GM21786 (cell line): Measurements from ENCODE around the gene PSD4.

ENCODE experiments used
- ATAC-seq: cut with Tn5 transposase; IDR thresholded peaks from one replicate; pipeline ENCODE4 v1.9.1; 2021; ENCODE audit not compliant: unreplicated experiment

The PSD4 gene

DNA sequence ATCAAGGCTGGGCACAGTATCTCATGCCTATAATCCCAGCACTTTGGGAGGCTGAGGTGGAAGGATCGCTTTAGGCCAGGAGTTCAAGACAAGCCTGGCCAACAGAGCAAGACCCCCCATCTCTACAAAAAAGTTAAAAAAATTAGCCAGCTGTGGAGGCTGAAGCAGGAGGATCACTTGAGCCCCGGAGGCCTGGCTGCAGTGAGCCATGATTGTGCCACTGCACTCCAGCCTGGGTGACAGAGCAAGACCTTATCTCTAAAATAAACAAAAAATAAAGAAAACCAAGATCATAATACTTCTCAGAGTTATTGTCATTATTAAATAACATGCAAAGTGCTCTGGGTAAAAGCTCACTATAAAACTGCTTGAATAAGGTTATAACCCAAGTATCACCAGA, 31.5 kb upstream of the PSD4 start:
- ATAC-seq: no peak

DNA sequence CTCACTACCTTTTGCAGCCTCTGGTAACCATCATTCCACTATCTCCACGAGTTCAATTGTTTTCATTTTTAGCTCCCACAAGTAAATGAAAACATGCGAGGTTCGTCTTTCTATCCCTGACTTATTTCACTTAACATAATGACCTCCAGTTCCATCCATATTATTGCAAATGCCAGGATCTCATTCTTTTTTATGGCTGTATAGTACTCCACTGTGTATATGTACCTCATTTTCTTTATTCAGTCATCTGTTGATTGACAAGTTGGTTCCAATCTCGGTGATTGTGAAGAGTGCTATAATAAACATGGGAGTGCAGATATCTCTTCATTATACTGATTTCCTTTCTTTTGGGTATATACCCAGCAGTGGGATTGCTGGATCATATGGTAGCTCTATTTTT, 29.5 kb upstream of the PSD4 start:
- no peak for ATAC-seq

DNA sequence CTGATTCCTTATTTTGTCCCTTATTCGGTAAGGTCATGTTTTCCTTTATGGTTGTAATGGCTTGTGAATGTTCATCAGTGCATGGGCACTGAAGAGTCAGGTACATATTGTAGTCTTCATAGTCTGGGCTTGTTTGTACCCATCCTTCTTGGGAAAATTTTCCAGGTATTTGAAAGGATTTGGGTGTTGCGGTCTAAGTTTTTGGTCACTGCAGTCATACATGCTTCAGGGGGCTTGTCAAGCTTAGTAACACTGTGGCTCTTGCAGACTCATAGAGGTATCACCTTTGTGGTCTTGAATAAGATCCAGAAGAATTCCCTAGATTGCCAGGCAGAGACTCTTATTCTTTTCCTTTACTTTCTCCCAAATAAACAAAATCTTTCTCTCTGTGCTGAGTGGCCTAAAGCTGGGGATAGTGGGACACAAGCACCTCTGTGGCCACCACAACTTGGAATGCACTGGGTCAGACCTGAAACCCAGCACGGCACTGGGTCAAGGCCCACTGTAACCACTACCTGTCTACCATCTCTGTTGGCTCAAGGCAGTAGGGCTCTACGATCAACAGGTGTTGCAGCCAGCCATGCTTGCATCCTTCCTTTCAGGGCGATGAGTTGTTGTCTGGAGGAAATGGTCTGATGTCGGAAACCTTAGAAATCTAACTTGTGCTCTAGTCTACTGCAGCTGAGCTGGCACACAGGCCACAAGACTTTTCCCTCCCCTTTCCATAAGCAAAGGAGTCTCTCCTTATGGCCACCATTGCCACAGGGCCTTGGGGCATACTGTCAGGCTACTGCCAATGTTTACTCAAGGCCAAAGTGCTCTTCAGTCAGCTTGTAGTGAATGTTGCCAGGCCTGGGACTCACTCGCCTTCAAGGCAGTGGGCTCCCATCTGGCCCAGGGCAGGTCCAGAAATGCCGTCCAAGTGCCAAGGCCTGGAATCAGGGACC, 24.9 kb upstream of the PSD4 start:
- no peak for ATAC-seq

DNA sequence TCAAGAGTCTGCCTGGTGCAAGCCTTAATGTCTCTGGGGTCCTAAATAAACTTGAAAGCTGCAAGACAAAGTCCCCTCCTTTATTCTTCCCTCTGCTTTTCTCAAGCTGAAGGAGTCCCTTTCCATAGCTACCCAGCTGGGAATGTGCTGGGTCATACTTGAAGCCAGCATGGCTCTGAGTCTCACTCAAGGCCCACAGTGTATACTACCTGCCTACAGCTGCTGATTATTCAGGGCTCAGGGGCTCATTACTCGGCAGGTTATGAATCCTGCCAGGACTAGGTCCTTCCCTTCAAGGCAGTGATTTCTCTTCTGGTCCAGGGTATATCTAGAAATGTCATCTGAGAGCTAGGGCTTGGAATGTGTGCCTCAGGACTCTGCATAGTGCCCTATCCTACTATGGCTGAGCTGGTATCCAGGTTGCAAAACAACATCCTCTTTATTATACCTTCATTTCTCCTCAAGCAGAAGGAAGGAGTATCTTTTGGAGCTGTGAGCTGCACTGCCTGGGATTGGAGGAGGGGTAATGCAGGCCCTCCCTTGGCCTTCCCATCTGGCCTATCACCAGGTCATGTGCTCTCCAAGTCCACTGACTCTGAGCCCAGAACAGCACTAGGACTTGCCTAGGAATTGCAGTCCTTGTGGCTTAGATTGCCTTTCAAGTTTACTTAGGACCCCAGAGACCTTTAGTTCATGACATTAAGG, 24.1 kb upstream of the PSD4 start:
- no peak for ATAC-seq

DNA sequence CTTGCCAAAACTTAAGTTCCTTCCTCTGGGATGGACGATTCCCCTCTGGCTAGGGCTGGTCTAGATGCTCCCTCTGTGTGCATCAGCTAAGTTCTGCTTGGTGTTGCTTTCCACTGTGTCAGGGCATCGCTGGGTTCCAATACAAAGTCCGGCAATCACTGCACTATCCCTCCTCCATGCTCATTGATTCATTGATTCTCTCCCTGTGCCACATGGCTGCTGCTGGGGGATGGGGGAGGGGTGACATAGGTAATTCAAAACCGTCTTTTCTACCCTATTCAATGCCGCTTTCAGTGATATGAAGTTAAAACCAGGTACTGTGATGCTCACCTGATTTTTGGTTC, 23.5 kb upstream of the PSD4 start:
- ATAC-seq: no peak

DNA sequence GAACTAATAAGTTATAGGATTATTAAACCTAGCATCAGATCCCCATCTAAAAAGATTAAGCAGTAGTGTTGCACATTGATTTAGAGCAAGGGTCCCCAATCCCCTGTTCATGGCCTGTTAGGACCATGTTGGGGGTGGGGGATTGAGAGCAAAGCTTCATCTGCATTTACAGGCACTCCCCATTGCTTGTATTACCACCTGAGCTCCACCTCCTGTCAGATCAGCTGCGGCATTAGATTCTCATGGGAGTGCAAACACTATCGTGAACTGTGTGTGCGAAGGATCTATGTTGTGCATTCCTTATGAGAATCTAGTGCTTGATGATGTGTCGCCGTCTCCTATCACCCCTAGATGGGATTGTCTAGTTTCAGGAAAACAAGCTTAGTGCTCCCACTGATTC, 18.4 kb upstream of the PSD4 start:
- ATAC-seq: no peak

DNA sequence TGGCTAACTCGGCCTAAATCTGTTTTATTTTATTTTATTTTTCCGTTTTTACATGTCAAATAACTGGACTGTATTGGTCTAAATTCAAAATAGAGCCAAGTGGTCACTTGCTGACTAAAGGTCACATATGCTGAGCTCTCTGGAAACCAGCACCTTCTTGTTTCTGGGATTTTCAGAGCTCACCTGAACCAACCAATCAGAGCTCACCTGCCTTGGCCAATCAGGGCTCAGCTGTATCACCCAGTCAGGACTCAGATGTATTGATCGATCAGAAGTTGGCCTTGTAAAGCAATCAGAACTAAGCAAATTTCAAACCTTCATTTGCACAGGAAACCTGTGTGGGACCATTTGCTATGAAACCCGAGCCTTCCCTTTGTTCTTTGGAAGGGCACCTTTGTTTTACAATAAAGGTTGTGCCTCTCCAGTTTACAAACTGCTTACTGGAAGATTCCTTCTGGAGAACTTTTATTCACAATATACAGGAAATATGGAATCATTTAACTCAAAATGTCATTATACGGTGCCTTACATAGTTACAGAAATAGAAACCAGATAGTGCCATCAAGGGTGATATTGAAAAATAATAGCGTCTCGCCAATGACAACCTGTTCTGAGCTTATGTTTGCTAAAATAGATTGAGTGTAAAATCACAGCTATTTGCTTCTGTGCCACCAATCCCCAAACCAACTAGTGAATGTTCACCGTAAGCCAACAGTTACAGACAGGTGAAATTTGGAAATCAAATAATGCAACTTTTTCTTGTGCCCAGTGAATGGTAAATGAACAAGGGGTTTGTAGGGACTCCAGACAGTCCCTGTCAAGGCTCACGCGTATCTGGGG, 17.3 kb upstream of the PSD4 start:
- no peak for ATAC-seq

DNA sequence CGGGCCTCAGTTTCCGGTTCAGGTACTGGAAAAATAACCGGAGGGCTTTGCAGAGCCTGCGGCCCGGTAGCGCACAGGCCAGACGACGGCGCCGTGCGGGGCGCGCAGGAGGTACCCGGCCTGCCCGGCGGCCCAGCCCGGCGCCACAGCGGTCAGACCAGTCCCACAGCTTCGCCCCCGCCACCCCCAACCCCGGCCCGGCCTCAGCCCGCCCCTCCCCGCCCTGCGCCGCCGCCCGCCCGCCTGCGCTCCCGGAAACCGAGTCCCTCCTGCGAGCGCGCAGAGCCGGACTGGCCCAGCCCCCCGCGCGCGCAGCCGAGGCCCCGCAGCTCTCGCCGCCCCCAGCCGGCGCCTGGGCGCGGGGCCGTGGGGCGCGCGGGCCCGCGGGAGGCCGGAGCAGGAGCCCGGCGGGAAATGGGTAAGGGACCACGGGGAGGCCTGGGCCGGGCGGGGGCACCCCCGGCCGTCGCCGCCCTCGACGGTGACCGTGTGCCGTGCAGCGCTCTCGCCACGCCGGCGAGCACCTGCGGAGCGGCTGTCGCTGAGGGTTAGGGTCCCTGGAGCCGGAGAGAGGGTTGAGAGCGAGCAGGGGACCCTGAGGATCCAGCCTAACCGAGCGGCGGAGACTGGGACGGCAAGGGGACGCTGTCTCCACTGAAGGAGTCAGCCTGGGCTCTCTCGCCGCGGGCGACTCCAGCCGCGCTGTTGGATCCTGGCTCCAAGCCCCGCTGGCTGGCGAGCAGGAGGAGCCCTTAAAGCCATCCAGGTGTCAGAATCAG, 16.5 kb upstream of the PSD4 start:
- peak; percentile 53 for ATAC-seq

DNA sequence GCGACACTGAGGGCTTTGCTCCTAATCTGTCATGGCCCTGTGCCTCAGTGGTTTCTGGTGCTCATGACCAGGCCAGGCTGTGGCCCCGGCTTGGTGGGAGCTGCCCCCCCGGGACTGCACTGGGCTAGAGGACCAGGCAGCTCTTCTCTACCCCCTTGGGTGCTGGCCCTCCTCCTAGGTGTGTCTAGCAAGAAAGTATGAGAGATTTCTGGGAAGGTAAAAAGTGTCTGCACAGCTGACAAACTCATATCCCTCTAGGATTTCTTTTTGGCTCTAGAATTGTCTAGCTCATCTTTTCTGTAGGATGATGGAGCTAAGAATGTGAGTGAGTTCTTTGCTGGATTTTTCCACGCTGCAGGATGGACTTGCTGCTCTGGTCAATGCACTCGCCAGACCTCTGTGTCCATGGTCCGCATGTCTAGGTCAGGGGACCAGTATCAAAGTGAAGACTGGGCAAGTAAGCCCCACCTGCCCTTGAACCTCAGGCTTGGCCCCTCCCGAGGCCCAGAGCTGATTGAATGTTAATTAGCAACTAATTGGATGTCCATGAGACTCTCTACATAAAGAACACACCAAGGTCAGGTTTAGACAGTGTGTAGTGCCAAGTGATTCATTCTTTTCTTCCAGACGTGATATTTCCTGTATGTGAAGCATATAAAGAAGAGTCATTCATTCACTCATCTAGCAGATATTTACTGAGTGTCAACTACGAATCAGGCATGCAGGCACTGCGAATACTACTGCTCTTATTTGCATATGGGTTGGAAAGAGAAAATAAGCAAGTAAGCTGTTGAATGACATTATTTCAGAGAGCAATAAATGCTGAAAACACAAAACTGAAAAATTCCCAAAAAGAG, 15.6 kb upstream of the PSD4 start:
- peak; percentile 17 for ATAC-seq

DNA sequence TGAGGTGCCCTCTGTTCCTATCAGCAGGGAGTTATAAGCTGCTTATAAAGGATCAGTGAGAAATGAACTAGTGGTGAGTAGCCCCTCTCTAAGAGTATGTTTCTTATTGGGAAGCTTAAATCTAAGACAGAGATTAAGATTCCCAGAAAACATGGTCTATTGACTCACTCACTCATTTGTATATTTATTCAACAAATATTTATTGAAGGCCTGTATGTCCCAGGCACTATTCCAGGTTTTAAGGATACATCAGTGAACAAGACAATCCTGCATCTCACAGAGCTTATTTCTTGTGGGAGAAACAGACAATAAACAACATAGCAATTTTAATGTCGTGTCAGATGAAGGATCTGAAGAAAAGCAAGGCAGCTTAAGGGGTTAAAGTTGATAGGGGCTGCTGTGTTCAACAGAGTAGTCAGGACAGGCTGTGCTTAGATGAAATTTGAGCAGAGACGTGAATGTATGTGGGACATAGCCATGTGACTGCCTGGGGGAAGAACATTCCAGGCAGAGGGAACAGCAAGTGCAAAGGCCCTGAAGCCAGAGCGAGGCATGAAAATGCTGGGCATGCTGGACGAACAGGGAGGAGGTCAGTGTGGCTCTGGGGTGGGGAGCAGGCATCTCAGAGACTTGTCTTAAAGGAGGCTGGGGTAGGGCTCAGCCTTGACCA, 14.8 kb upstream of the PSD4 start:
- no peak for ATAC-seq

DNA sequence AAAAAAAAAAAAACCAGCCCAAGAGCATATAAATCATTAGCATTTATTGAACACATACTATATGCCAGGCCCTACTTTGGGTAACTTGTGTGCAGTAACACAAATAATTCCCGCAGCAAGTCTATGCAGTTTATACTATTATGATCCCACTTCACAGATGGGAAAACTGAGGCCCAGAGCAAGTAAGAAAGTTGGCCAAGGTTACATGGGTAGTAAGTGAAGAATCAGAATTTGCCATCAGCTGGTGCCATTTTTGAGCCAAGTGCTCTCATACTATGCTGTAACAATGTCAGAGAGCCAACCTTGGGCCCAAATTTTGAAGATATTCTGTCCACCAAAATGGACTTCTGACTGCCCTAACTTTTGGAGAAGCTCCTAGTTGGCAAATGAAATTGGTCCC, 13.5 kb upstream of the PSD4 start:
- no peak for ATAC-seq

DNA sequence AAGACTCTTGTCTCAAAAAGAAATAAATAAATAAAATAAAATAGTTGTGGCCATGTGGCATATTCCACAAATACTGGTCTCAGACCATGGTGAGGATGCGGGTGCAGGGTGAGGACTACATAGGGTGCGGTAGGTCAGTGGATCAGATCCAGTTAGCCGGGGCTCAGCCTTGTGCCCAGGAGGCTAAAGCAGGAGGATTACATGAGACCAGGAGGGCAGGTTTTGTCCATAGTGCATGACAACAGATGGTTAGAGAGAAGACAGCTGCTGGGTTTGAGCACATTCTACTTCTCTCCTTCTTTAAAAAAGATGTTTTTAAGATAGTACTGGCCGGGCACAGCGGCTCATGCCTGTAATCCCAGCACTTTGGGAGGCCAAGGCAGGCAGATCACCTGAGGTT, 12.8 kb upstream of the PSD4 start:
- ATAC-seq: no peak

DNA sequence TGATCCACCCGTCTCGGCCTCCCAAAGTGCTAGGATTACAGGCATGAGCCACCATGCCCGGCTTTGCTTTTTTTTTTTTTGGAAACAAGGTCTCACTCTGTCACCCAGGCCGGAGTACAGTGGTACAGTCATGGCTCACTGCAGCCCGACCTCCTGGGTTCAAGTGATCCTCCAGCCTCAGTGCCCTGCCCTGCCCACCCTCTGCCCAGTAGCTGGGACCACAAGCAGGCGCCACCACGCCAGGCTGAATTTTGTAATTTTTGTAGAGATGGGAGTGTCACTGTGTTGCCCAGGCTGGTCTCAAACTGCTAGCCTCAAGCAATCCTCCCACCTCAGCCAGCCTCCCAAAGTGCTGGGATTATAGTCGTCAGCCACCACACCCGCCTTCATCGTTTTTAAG, 11.6 kb upstream of the PSD4 start:
- no peak for ATAC-seq

DNA sequence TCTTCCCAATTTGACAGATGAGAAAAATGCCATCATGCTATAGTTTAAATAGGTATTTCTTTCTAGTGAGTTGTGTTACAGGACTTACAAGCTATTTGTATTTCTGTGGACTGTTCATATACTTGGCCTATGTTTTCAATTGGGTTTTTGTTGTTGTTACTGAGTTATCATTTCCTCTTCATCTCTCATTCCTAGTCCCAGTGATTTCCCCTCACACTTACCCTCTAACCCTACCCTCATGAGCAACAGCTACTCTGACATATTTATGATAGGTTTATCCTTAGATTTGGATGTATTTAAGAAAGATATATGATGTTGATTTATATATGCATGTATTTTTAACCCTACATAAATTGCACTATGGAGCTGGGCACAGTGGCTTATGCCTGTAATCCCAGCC, 10.9 kb upstream of the PSD4 start:
- ATAC-seq: no peak

DNA sequence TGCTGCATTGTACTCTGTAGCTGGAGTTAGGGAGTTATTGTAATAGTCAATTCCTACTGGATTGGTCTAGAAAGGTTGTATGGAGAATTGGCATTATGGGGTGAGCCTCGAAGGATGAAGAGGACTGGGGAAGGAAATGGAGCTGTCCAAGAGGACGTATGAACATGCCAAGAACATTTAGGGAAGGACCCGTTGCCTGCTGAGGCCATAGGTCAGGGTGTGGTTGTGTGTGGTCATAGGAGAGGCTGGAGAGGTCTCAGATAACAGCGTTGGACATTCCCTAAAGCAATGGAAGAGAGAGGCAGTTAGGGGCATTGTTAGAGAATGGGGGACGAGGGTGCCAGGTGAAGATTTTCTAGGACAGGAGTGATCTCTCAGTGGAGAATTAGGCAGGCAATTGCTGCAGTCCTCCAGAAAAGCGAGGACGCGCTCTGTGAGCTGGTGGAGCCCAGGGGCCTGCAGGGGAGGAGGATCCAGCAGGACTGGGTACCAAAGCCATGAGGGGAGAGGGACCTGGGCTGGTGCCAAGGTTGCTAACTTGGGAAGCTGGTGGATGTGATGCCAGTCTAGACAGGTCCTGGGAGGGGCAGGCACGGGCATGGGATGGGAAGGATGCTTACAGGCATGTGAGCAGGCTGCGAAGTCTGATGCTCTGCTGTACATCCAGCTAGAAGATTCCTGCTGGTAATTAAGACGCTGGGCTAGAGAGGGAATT, 9.4 kb upstream of the PSD4 start:
- no peak for ATAC-seq

DNA sequence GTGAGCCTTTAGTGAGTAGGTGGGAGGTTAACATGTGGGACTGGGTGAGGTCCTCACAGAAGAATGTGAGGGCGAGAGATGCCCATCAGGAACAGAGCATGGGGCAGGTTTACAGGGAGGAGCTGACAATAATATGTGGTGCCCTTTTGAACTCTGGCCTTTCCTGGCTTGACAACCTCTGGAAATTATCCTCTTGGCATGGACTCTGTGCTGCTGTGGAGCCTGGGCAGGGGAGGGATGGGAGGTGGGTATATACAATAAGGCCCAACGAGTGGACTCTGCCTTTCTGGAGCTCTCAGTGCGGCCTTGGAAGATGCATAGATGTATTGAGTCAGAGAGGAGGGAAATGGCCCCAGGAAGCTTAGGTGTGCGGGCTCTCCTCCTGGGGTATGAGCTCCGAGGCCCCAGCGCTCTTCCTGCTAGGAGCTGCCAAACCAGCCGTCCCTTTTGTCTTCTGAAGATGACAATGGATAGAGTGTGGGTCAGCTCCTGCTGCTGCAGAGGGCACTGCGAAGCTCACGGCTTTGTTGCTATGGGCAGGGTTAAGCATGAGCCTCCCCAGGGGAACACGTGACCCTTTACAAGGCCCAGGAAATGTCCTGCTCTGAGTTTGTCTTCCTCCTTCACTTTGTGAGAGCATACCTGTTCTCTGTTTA, 8.7 kb upstream of the PSD4 start:
- no peak for ATAC-seq

DNA sequence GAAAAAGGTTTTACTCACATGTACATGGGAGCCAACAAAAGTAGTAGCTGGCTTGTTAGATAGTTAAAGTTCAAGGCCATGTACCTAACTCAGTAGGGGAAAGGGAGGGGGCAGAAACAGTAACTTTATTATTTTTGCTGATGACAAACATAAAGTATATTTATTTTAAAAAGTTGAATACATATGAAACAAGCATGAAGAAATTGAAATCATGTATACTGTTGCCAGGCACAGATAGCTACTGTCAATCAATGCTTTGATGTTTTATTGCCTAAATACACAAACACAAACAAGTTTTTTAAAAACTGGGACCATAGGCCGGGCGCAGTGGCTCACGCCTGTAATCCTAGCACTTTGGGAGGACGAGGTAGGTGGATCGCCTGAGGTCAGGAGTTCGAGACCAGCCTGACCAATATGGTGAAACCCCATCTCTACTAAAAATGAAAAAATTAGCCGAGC, 7.6 kb upstream of the PSD4 start:
- ATAC-seq: no peak
